Measurements from ENCODE around the gene UQCRQ. TPM values are rescaled to one million over a fixed set of nuclear protein-coding genes. Genes with fewer than 3 reads are reported as not detected.

Gene UQCRQ
- total and polyA plus RNA-seq, 2 of the 13 experiments (the other 11 are each of a cell fraction or from before 2014, with no cell fraction given): 257 to 575 TPM

GRCh38 chr5:132839426-132840301 is 26.8 kb upstream of the UQCRQ start (continued):
- no peak for TF ChIP-seq PRPF4 (IDR thresholded peaks at IDR 0.05; ENCODE audit: low read depth, low read length, poor library complexity, severe bottlenecking)
- no peak for TF ChIP-seq PAWR (CRISPR knock-in tag; IDR thresholded peaks at IDR 0.05; ENCODE audit: borderline replicate concordance)
- TF ChIP-seq ZNF552 (CRISPR knock-in tag; IDR thresholded peaks at IDR 0.05; ENCODE audit: borderline replicate concordance): no peak
- no peak; the same call in 1 of the 2 replicates for TF ChIP-seq RCOR2 (CRISPR knock-in tag; IDR thresholded peaks at IDR 0.05)
- TF ChIP-seq STAG1 (CRISPR knock-in tag; IDR thresholded peaks at IDR 0.05): no peak; the same call in none of the 2 replicates
- no peak for TF ChIP-seq HES4 (CRISPR knock-in tag; IDR thresholded peaks at IDR 0.05; ENCODE audit: borderline replicate concordance)
- peak; percentile 71; the same call in 1 of the 2 replicates for TF ChIP-seq ZNF609 (CRISPR knock-in tag; IDR thresholded peaks at IDR 0.05; ENCODE audit: borderline replicate concordance)
- TF ChIP-seq FOXP4 (CRISPR knock-in tag; IDR thresholded peaks at IDR 0.05): peak; percentile 88
- no peak for TF ChIP-seq SOX13 (IDR thresholded peaks at IDR 0.05)
- TF ChIP-seq SOX13 (CRISPR knock-in tag; conservative IDR thresholded peaks at IDR 0.05 in 1 of 2, IDR thresholded peaks at IDR 0.05 in 1 of 2): peak in 1 of 2 experiments; percentile 79; a peak in 2 of 4 replicates
- peak; percentile 27 for TF ChIP-seq ZBTB10 (CRISPR knock-in tag; IDR thresholded peaks at IDR 0.05; ENCODE audit: borderline replicate concordance)
- TF ChIP-seq PPARG (CRISPR knock-in tag; conservative IDR thresholded peaks at IDR 0.05): peak; percentile 62
- TF ChIP-seq ESRRA (CRISPR knock-in tag; IDR thresholded peaks at IDR 0.05; ENCODE audit: low read depth): 0 out of 2 replicates have a peak, but pooled peaks have one; percentile 32
- TF ChIP-seq MLLT10 (CRISPR knock-in tag; IDR thresholded peaks at IDR 0.05): no peak
- no peak for TF ChIP-seq BRD4 (CRISPR knock-in tag; IDR thresholded peaks at IDR 0.05)
- TF ChIP-seq ZNF138 (CRISPR knock-in tag; IDR thresholded peaks at IDR 0.05; ENCODE audit: low read depth): no peak
- TF ChIP-seq SATB2 (CRISPR knock-in tag; IDR thresholded peaks at IDR 0.05): peak; percentile 8; the same call in 1 of the 2 replicates
